NCI-H2081 treated with DMSO at 0.1 percent for 48 hours (cell line): ENCODE data around the gene ZNF365.
"Not testable (repeated sequence)": the region's sequence is repeated elsewhere in the genome, so short reads cannot be mapped to it uniquely, and the experiment has no call there.

Experiments used
- DNase-seq: peaks from one replicate; lab custom pipeline; 2025; lab: John Stamatoyannopoulos, UW

ZNF365 gene

GRCh38 chr10:62373995-62374861 is at the start of gene ZNF365:
Gene ZNF365, plus strand, starts transcription at chr10:62374369. Its CDS starts 1,825 bp downstream, at chr10:62376194.
- no peak for DNase-seq

GRCh38 chr10:62326176-62326575 is 48.0 kb upstream of the ZNF365 start:
- DNase-seq = no peak

- DNase-seq = peak; percentile 37
Observed at GRCh38 chr10:62327885-62328284, 46.3 kb upstream of the ZNF365 start.

GRCh38 chr10:62330213-62330612 is 44.0 kb upstream of the ZNF365 start:
- no peak for DNase-seq

GRCh38 chr10:62332406-62332805 is 41.8 kb upstream of the ZNF365 start:
- DNase-seq = no peak

- no peak for DNase-seq
Observed at GRCh38 chr10:62333135-62333889, 40.9 kb upstream of the ZNF365 start.

GRCh38 chr10:62333988-62334682 is 40.0 kb upstream of the ZNF365 start:
- DNase-seq = no peak

- DNase-seq = no peak
Observed at GRCh38 chr10:62335326-62335725, 38.8 kb upstream of the ZNF365 start.

GRCh38 chr10:62336404-62336803 is 37.8 kb upstream of the ZNF365 start:
- no peak for DNase-seq

- no peak for DNase-seq
Observed at GRCh38 chr10:62341419-62341818, 32.8 kb upstream of the ZNF365 start.

GRCh38 chr10:62343000-62343399 is 31.2 kb upstream of the ZNF365 start:
- no peak for DNase-seq

- no peak for DNase-seq
Observed at GRCh38 chr10:62348029-62348428, 26.1 kb upstream of the ZNF365 start.

GRCh38 chr10:62352356-62352970 is 21.7 kb upstream of the ZNF365 start:
- DNase-seq = no peak

GRCh38 chr10:62354916-62355315 is 19.3 kb upstream of the ZNF365 start:
- DNase-seq = no peak

- DNase-seq = no peak
Observed at GRCh38 chr10:62356447-62356846, 17.7 kb upstream of the ZNF365 start.

- not testable (repeated sequence) for DNase-seq
Observed at GRCh38 chr10:62358151-62358550, 16.0 kb upstream of the ZNF365 start.

- no peak for DNase-seq
Observed at GRCh38 chr10:62373639-62373994, 552 bp upstream of the ZNF365 start.

- DNase-seq = no peak
Observed at GRCh38 chr10:62374862-62375710, 917 bp downstream of the ZNF365 start.

GRCh38 chr10:62376071-62377025 is 2.2 kb downstream of the ZNF365 start:
- DNase-seq = no peak

GRCh38 chr10:62377026-62377415 is 2.9 kb downstream of the ZNF365 start:
- DNase-seq = no peak
